Endothelial cell of umbilical vein (primary cell): ENCODE measurements around the gene NELFB. TPM values are rescaled to one million over a fixed set of nuclear protein-coding genes. Genes with fewer than 3 reads are reported as not detected.

Experiments
- BruUV-seq: library from RNA; stranded (reverse); fragments of 400-500 nt; replicated peaks from 2 replicates; lab custom pipeline; 2021; lab: Mats Ljungman, UMichigan
- CTCF ChIA-PET: fragments of 300-600, 350-600 bp; sonication (Branson Sonifier 250); formaldehyde crosslinking; loops from one replicate; lab custom pipeline; 2021; ENCODE audit warnings: antibody characterized with exemption, inconsistent platforms; lab: Charles Lee
- POLR2A ChIA-PET: fragments of 300-600, 350-600 bp; sonication (Branson Sonifier 250); formaldehyde crosslinking; loops from one replicate; lab custom pipeline; 2021; ENCODE audit warnings: antibody characterized with exemption, inconsistent platforms; lab: Charles Lee
- DNase-seq: peaks from one replicate; pipeline ENCODE4 v3.0.0-alpha.2; 2011; ENCODE audit warnings: low read depth, low spot score
- FAIRE-seq: peaks from 2 replicates; lab custom pipeline; 2011; peaks lifted over from hg19 to GRCh38; lab: Jason Lieb, UNC
- H2AFZ ChIP-seq: 2 replicates; pipeline ENCODE4 v1.6.0; 2012; ENCODE audit warnings: low read depth, low read length, control low read depth, inconsistent platforms
- H3K27ac ChIP-seq: 2 replicates; pipeline ENCODE4 v1.5.1; 2011; ENCODE audit warnings: low read depth, mild to moderate bottlenecking, control low read depth, low read length, moderate library complexity; ENCODE audit not compliant: insufficient read depth
- H3K27me3 ChIP-seq, 2 experiments: 2 replicates each; pipeline versions ENCODE4 v1.6.0 to v1.6.1; 2011; ENCODE audit warnings: low read length in 2 of 2, mixed read lengths in 1 of 2; ENCODE audit not compliant: control insufficient read depth in 2 of 2, insufficient read depth in 2 of 2
- H3K36me3 ChIP-seq, 2 experiments: 2 replicates in 1 of 2; 3 replicates in 1 of 2; pipeline ENCODE4 v1.5.1; 2011; ENCODE audit warnings: low read length in 2 of 2, mild to moderate bottlenecking in 1 of 2, moderate library complexity in 1 of 2; ENCODE audit not compliant: control insufficient read depth in 2 of 2, insufficient read depth in 2 of 2; ENCODE audit errors: extremely low read depth in 1 of 2
- H3K4me1 ChIP-seq: 3 replicates; pipeline ENCODE4 v1.5.1; 2011; ENCODE audit warnings: mild to moderate bottlenecking, low read length; ENCODE audit not compliant: control insufficient read depth, insufficient read depth; ENCODE audit errors: extremely low read depth
- H3K4me2 ChIP-seq: 2 replicates; pipeline ENCODE4 v1.6.1; 2011; ENCODE audit warnings: low read length, control low read depth, mixed read lengths; ENCODE audit not compliant: insufficient read depth
- H3K4me3 ChIP-seq, 3 experiments: fragments of 200-600 bp in 1 of 3; sonication (generic), shearing (Covaris generic) in 1 of 3; replicated peaks in 1 of 3; 2 replicates each; pipeline ENCODE4 v1.5.1; 2011 to 2016; ENCODE audit warnings: control low read depth in 3 of 3, low read length in 3 of 3, mild to moderate bottlenecking in 2 of 3, inconsistent platforms in 1 of 3, low read depth in 1 of 3, moderate library complexity in 1 of 3; ENCODE audit not compliant: insufficient read depth in 1 of 3
- H3K79me2 ChIP-seq: 2 replicates; pipeline ENCODE4 v1.6.0; 2012; ENCODE audit warnings: low read length, inconsistent platforms; ENCODE audit not compliant: control insufficient read depth, insufficient read depth
- H3K9ac ChIP-seq: replicated peaks from 2 replicates; pipeline ENCODE3; 2011; ENCODE audit warnings: low read length, control low read depth; ENCODE audit not compliant: insufficient read depth; ENCODE audit errors: extremely low read depth
- H3K9me1 ChIP-seq: replicated peaks from 3 replicates; pipeline ENCODE4 v1.6.0; 2011; ENCODE audit warnings: mild to moderate bottlenecking, low read length; ENCODE audit not compliant: control insufficient read depth, insufficient read depth; ENCODE audit errors: extremely low read depth
- H3K9me3 ChIP-seq: replicated peaks from 2 replicates; pipeline ENCODE4 v1.5.1; 2012; ENCODE audit warnings: low read length, inconsistent platforms; ENCODE audit not compliant: control insufficient read depth, insufficient read depth
- H4K20me1 ChIP-seq: replicated peaks from 2 replicates; pipeline ENCODE3; 2011; ENCODE audit warnings: mild to moderate bottlenecking, low read length; ENCODE audit not compliant: control insufficient read depth, insufficient read depth; ENCODE audit errors: extremely low read depth
- CTCF ChIP-seq, 2 donors: IDR thresholded peaks; 1 replicate in 1 of 2; 2 replicates in 1 of 2; pipeline ENCODE4 v1.5.1; 2011; ENCODE audit warnings: low read length in 2 of 2, mild to moderate bottlenecking in 2 of 2, moderate library complexity in 2 of 2, control low read depth in 1 of 2, inconsistent platforms in 1 of 2, low read depth in 1 of 2; ENCODE audit not compliant: insufficient read depth in 1 of 2; ENCODE audit errors: extremely low read depth in 1 of 2
- EZH2 ChIP-seq: IDR thresholded peaks from 2 replicates; pipeline ENCODE4 v1.6.1; 2012; ENCODE audit warnings: borderline replicate concordance, low read depth, mild to moderate bottlenecking, moderate library complexity, low read length, inconsistent platforms; ENCODE audit not compliant: severe bottlenecking
- FOS ChIP-seq: IDR thresholded peaks from 2 replicates; pipeline ENCODE4 v1.6.1; 2011; ENCODE audit warnings: mild to moderate bottlenecking, low read length, moderate library complexity, borderline replicate concordance; ENCODE audit not compliant: insufficient read depth
- GATA2 ChIP-seq: IDR thresholded peaks from 2 replicates; pipeline ENCODE4 v1.7.0; 2011; ENCODE audit warnings: low read depth, mild to moderate bottlenecking, moderate library complexity, mixed read lengths, low read length; ENCODE audit not compliant: insufficient read length, insufficient read depth
- JUN ChIP-seq: IDR thresholded peaks from 2 replicates; pipeline ENCODE4 v1.6.1; 2011; ENCODE audit warnings: borderline replicate concordance, low read depth; ENCODE audit not compliant: insufficient read length, insufficient read depth
- MAX ChIP-seq: IDR thresholded peaks from 2 replicates; pipeline ENCODE4 v1.6.1; 2011; ENCODE audit not compliant: insufficient read depth, insufficient read length
- MYC ChIP-seq: IDR thresholded peaks from one replicate; pipeline ENCODE4 v1.6.1; 2011; ENCODE audit warnings: mild to moderate bottlenecking, low read depth, low read length
- POLR2A ChIP-seq: IDR thresholded peaks from 2 replicates; pipeline ENCODE4 v1.6.1; 2012; ENCODE audit warnings: low read depth, mild to moderate bottlenecking, control low read depth, low read length
- POLR2AphosphoS5 ChIP-seq: IDR thresholded peaks from 2 replicates; pipeline ENCODE4 v1.6.1; 2012; ENCODE audit warnings: low read depth, mild to moderate bottlenecking, control low read depth, low read length, moderate library complexity; ENCODE audit not compliant: insufficient read depth
- dilution Hi-C: fragments of 300-500 bp; cut with MboI; formaldehyde crosslinking; loops from one replicate; pipeline ENCODE4 v1.15.0; 2019; ENCODE audit warnings: low sequenced_read_pairs; ENCODE audit not compliant: extremely low pct_ligation_motif_present
- intact Hi-C: fragments of 100-400 bp; cut with micrococcal nuclease; formaldehyde crosslinking; loops from one replicate; pipeline ENCODE4 v1.10.0; 2022
- polyA plus RNA-seq, 4 experiments: library from polyadenylated mRNA; depleted of rRNA in 3 of 4; stranded (reverse) in 3 of 4; unstranded in 1 of 4; fragments of >200 nt; gene quantifications; 2 replicates each; pipeline versions ENCODE4 v1.2.1 to v1.2.3, GENCODE V29; 2011 to 2012; ENCODE audit warnings: missing spikeins in 1 of 4
- total RNA-seq: library from RNA; stranded (reverse); gene quantifications from 2 replicates; pipeline ENCODE4 v1.2.3, GENCODE V29; 2021

NELFB gene
- total and polyA plus RNA-seq, 2 donors (not counting 3 experiments of a cell fraction or from before 2014, with no cell fraction given), result 62.3 to 76.1 TPM

- Histone ChIP-seq H3K36me3 (peaks cover 0 to 8% of the 10 kb centered on the region in 2 experiments), H3K4me1 (peaks cover under 1% of the 10 kb centered on the region), H4K20me1 (no peaks in the 10 kb centered on the region), H3K27me3 (no peaks in the 10 kb centered on the region), H3K9me1 (no peaks in the 10 kb centered on the region), H3K9ac (no peak overlapping the region), H3K79me2 (no peaks in the 10 kb centered on the region), H3K4me2 (no peak overlapping the region), H3K4me3 (no peak overlapping the region), H2AFZ (no peak overlapping the region), H3K9me3 (no peaks in the 10 kb centered on the region), H3K27ac (no peak overlapping the region)
- ChIA-PET POLR2A (no interaction called here), CTCF (interaction anchor here (0.6 to 1.9 kb wide), 7 partner anchors 9 to 37 kb away, joined by 3 to 14 read pairs (median 4); partner anchors contain the start of gene RNF224)
- no peak for FAIRE-seq
- dilution Hi-C loops (no loop called here), intact Hi-C loops (no loop called here)
- BruUV-seq, result no TSS peak
- DNase-seq, result no peak
- TF ChIP-seq FOS (no peak), GATA2 (no peak), MAX (no peak), POLR2A (no peak), MYC (no peak), JUN (no peak), CTCF (IDR thresholded peaks at IDR 0.05; ENCODE audit: extremely low read depth in 1 of 2, insufficient read depth in 1 of 2, low read depth in 1 of 2, low read length in 2 of 2) (no peak), EZH2 (no peak), POLR2AphosphoS5 (no peak)
Observed at GRCh38 chr9:137213160-137214060, 41.7 kb upstream of the NELFB start.
